WTC11 (cell line): ENCODE data around the gene SELENOV. TPM values are rescaled to one million over a fixed set of nuclear protein-coding genes. Genes with fewer than 3 reads are reported as not detected.

ENCODE experiments used
- ATAC-seq: fragments of 200-7000 bp; cut with Tn5 transposase; 2 replicates; pipeline ENCODE4 v1.10.0; 2021; ENCODE audit warnings: mild to moderate bottlenecking, moderate library complexity
- CTCF ChIA-PET: fragments of 300-600 bp; sonication (Branson Sonifier 250); formaldehyde crosslinking; loops from one replicate; lab custom pipeline; 2021; ENCODE audit warnings: antibody characterized with exemption; lab: Charles Lee
- POLR2A ChIA-PET: fragments of 350-600 bp; sonication (Branson Sonifier 250); formaldehyde crosslinking; loops from one replicate; lab custom pipeline; 2021; ENCODE audit warnings: antibody characterized with exemption; lab: Charles Lee
- DNase-seq: peaks from one replicate; pipeline ENCODE4 v3.0.0; 2021; ENCODE audit warnings: low spot score
- H3K27ac Mint-ChIP-seq: 2 replicates; pipeline ENCODE4 v1.8.0; 2021; ENCODE audit warnings: mixed read lengths
- H3K27me3 Mint-ChIP-seq: 2 replicates; pipeline ENCODE4 v1.8.0; 2021; ENCODE audit warnings: low read depth, mild to moderate bottlenecking, moderate library complexity, mixed read lengths
- H3K36me3 Mint-ChIP-seq: 2 replicates; pipeline ENCODE4 v1.8.0; 2021; ENCODE audit warnings: mixed read lengths
- H3K4me1 Mint-ChIP-seq: 2 replicates; pipeline ENCODE4 v1.8.0; 2022; ENCODE audit warnings: mixed read lengths
- H3K4me3 Mint-ChIP-seq: 2 replicates; pipeline ENCODE4 v1.8.0; 2021; ENCODE audit warnings: mild to moderate bottlenecking, moderate library complexity, mixed read lengths
- H3K9me3 Mint-ChIP-seq: 2 replicates; pipeline ENCODE4 v1.8.0; 2021; ENCODE audit warnings: mixed read lengths
- ATF1 ChIP-seq: sonication (generic); formaldehyde crosslinking; IDR thresholded peaks from 2 replicates; pipeline ENCODE4 v1.8.1; 2023; ENCODE audit warnings: mild to moderate bottlenecking, moderate library complexity, missing genetic modification reagents
- CBFB ChIP-seq: sonication (generic); formaldehyde crosslinking; IDR thresholded peaks from 2 replicates; pipeline ENCODE4 v1.8.1; 2022; ENCODE audit warnings: mild to moderate bottlenecking, low read depth, missing genetic modification reagents
- CDX4 ChIP-seq: fragments of 250-450 bp; sonication (Bioruptor Pico); IDR thresholded peaks from 2 replicates; pipeline ENCODE4 v1.9.0; 2021; ENCODE audit warnings: moderate library complexity, mild to moderate bottlenecking, inconsistent platforms, borderline replicate concordance
- ETV6 ChIP-seq: sonication (generic); formaldehyde crosslinking; IDR thresholded peaks from 2 replicates; pipeline ENCODE4 v1.8.1; 2022; ENCODE audit warnings: mild to moderate bottlenecking, missing genetic modification reagents
- FOXJ3 ChIP-seq: sonication (generic); formaldehyde crosslinking; IDR thresholded peaks from 2 replicates; pipeline ENCODE4 v1.9.0; 2021; ENCODE audit warnings: missing genetic modification reagents, mild to moderate bottlenecking, borderline replicate concordance
- FOXK1 ChIP-seq: sonication (generic); formaldehyde crosslinking; IDR thresholded peaks from 2 replicates; pipeline ENCODE4 v1.8.0; 2022; ENCODE audit warnings: mild to moderate bottlenecking, moderate library complexity, missing genetic modification reagents
- FOXP1 ChIP-seq: sonication (generic); formaldehyde crosslinking; IDR thresholded peaks from 2 replicates; pipeline ENCODE4 v1.8.0; 2022; ENCODE audit warnings: missing genetic modification reagents, mild to moderate bottlenecking, moderate library complexity, borderline replicate concordance
- GABPB1 ChIP-seq: sonication (generic); formaldehyde crosslinking; IDR thresholded peaks from 2 replicates; pipeline ENCODE4 v1.8.1; 2023; ENCODE audit warnings: mild to moderate bottlenecking, missing genetic modification reagents
- GRHL2 ChIP-seq: fragments of 250-450 bp; sonication (Bioruptor Pico); IDR thresholded peaks from 2 replicates; pipeline ENCODE4 v1.8.0; 2022; ENCODE audit warnings: mild to moderate bottlenecking, moderate library complexity; ENCODE audit not compliant: insufficient replicate concordance, severe bottlenecking
- JAZF1 ChIP-seq: fragments of 250-450 bp; sonication (Bioruptor Pico); IDR thresholded peaks from 2 replicates; pipeline ENCODE4 v1.9.0; 2021; ENCODE audit warnings: moderate library complexity, mild to moderate bottlenecking, inconsistent platforms
- KAT7 ChIP-seq: sonication (generic); formaldehyde crosslinking; IDR thresholded peaks from 2 replicates; pipeline ENCODE4 v1.8.1; 2023; ENCODE audit warnings: missing genetic modification reagents, mild to moderate bottlenecking, borderline replicate concordance
- NFE2L1 ChIP-seq: sonication (generic); formaldehyde crosslinking; IDR thresholded peaks from 2 replicates; pipeline ENCODE4 v1.8.1; 2023; ENCODE audit warnings: missing genetic modification reagents
- OVOL2 ChIP-seq: fragments of 250-450 bp; sonication (Bioruptor Pico); IDR thresholded peaks from 2 replicates; pipeline ENCODE4 v1.9.0; 2021; ENCODE audit warnings: mild to moderate bottlenecking, borderline replicate concordance
- PRRX2 ChIP-seq: fragments of 250-450 bp; sonication (Bioruptor Pico); IDR thresholded peaks from 2 replicates; pipeline ENCODE4 v1.8.0; 2021; ENCODE audit warnings: mild to moderate bottlenecking
- RELA ChIP-seq: sonication (generic); formaldehyde crosslinking; IDR thresholded peaks from 2 replicates; pipeline ENCODE4 v1.8.1; 2022; ENCODE audit warnings: missing genetic modification reagents, mild to moderate bottlenecking, borderline replicate concordance
- TEAD1 ChIP-seq: sonication (generic); formaldehyde crosslinking; IDR thresholded peaks from 2 replicates; pipeline ENCODE4 v1.8.0; 2022; ENCODE audit warnings: mild to moderate bottlenecking, missing genetic modification reagents
- ZNF232 ChIP-seq: sonication (generic); formaldehyde crosslinking; IDR thresholded peaks from 2 replicates; pipeline ENCODE4 v1.8.0; 2022; ENCODE audit warnings: mild to moderate bottlenecking, missing genetic modification reagents
- ZNF416 ChIP-seq: fragments of 250-450 bp; sonication (Bioruptor Pico); IDR thresholded peaks from 2 replicates; pipeline ENCODE4 v1.9.0; 2021; ENCODE audit warnings: mild to moderate bottlenecking, inconsistent platforms
- ZNF423 ChIP-seq: fragments of 250-450 bp; sonication (Bioruptor Pico); IDR thresholded peaks from 2 replicates; pipeline ENCODE4 v2.1.2; 2022; ENCODE audit warnings: mild to moderate bottlenecking, moderate library complexity
- total RNA-seq: library from RNA; stranded (reverse); gene quantifications from 3 replicates; pipeline ENCODE4 v1.2.3, GENCODE V29; 2021
- TF ChIP-seq, protein P1 (sequence below): sonication (generic); formaldehyde crosslinking; IDR thresholded peaks from 2 replicates; pipeline ENCODE4 v1.8.0; 2022; ENCODE audit warnings: missing genetic modification reagents
- TF ChIP-seq, protein P2 (sequence below): sonication (generic); formaldehyde crosslinking; IDR thresholded peaks from 2 replicates; pipeline ENCODE4 v1.8.1; 2023; ENCODE audit warnings: mild to moderate bottlenecking, missing genetic modification reagents, moderate library complexity
- TF ChIP-seq, protein P3 (sequence below): fragments of 200-600 bp; IDR thresholded peaks from 2 replicates; pipeline ENCODE4 v1.8.0; 2022; ENCODE audit warnings: antibody characterized with exemption
- TF ChIP-seq, protein P4 (sequence below): sonication (generic); formaldehyde crosslinking; IDR thresholded peaks from 2 replicates; pipeline ENCODE4 v1.8.0; 2022; ENCODE audit warnings: mild to moderate bottlenecking, missing genetic modification reagents

Gene SELENOV
- total RNA-seq, 1 experiment from 2014 or later: 12.6 TPM

GRCh38 chr19:39531834-39532232, 16.9 kb downstream of the SELENOV start:
- Mint-ChIP-seq H3K27me3 (peaks cover 10% of the 10 kb centered on the region), H3K36me3 (no peaks in the 10 kb centered on the region), H3K4me1 (peaks cover 6% of the 10 kb centered on the region), H3K9me3 (no peaks in the 10 kb centered on the region), H3K27ac (no peak overlapping the region), H3K4me3 (peak overlapping the region; percentile 91)
- no peak for ATAC-seq
- CTCF ChIA-PET: interaction anchor here (0.7 to 3.5 kb wide), 19 partner anchors 11 to 140 kb away, joined by 3 to 66 read pairs (median 5); partner anchors contain the start of genes MED29, PAF1, PLEKHG2 and SELENOV
- TF ChIP-seq ZNF416 (CRISPR knock-in tag): no peak
- no peak for DNase-seq
- POLR2A ChIA-PET: interaction anchor here (0.9 to 1.1 kb wide), 2 partner anchors 17 to 58 kb away, joined by 3 to 6 read pairs; partner anchors contain the start of gene SELENOV

- ChIA-PET POLR2A (interaction anchor here (0.9 to 1.1 kb wide), 2 partner anchors 17 to 58 kb away, joined by 3 to 6 read pairs; partner anchors contain the start of gene SELENOV), CTCF (interaction anchor here (0.6 to 3.5 kb wide), 23 partner anchors 10 to 1833 kb away, joined by 3 to 66 read pairs (median 4); partner anchors contain the start of genes MED29, PAF1, PLEKHG2 and RPS16)
- Mint-ChIP-seq H3K4me3 (peak within 1 kb of the TSS; percentile 91), H3K27me3 (peaks cover 10% of the 10 kb centered on the region), H3K27ac (no peak within 1 kb of the TSS), H3K4me1 (peaks cover 6% of the 10 kb centered on the region), H3K36me3 (no peaks in the 10 kb centered on the region), H3K9me3 (no peaks in the 10 kb centered on the region)
- ATAC-seq (peak; percentile 94), DNase-seq (peak; percentile 95)
- TF ChIP-seq, protein P1, sequence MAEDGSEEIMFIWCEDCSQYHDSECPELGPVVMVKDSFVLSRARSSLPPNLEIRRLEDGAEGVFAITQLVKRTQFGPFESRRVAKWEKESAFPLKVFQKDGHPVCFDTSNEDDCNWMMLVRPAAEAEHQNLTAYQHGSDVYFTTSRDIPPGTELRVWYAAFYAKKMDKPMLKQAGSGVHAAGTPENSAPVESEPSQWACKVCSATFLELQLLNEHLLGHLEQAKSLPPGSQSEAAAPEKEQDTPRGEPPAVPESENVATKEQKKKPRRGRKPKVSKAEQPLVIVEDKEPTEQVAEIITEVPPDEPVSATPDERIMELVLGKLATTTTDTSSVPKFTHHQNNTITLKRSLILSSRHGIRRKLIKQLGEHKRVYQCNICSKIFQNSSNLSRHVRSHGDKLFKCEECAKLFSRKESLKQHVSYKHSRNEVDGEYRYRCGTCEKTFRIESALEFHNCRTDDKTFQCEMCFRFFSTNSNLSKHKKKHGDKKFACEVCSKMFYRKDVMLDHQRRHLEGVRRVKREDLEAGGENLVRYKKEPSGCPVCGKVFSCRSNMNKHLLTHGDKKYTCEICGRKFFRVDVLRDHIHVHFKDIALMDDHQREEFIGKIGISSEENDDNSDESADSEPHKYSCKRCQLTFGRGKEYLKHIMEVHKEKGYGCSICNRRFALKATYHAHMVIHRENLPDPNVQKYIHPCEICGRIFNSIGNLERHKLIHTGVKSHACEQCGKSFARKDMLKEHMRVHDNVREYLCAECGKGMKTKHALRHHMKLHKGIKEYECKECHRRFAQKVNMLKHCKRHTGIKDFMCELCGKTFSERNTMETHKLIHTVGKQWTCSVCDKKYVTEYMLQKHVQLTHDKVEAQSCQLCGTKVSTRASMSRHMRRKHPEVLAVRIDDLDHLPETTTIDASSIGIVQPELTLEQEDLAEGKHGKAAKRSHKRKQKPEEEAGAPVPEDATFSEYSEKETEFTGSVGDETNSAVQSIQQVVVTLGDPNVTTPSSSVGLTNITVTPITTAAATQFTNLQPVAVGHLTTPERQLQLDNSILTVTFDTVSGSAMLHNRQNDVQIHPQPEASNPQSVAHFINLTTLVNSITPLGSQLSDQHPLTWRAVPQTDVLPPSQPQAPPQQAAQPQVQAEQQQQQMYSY (CRISPR knock-in tag): no peak
- TF ChIP-seq PRRX2 (CRISPR knock-in tag) (no peak), GABPB1 (CRISPR knock-in tag) (peak; percentile 43; the same call in 1 of the 2 replicates), ZNF423 (CRISPR knock-in tag) (no peak), FOXK1 (CRISPR knock-in tag) (peak; percentile 65), ATF1 (CRISPR knock-in tag) (0 out of 2 replicates have a peak, but pooled peaks have one; percentile 75), NFE2L1 (no peak; the same call in 1 of the 2 replicates), FOXJ3 (no peak), OVOL2 (CRISPR knock-in tag) (no peak), KAT7 (CRISPR knock-in tag) (peak; percentile 81; the same call in 1 of the 2 replicates), JAZF1 (no peak), FOXP1 (CRISPR knock-in tag) (peak; percentile 28; the same call in 1 of the 2 replicates), CDX4 (no peak), TEAD1 (CRISPR knock-in tag) (no peak), RELA (CRISPR knock-in tag) (peak; percentile 52; the same call in 1 of the 2 replicates), CBFB (0 out of 2 replicates have a peak, but pooled peaks have one; percentile 66), ETV6 (CRISPR knock-in tag) (peak; percentile 67; the same call in 1 of the 2 replicates), ZNF232 (CRISPR knock-in tag) (peak; percentile 53; the same call in 1 of the 2 replicates), GRHL2 (no peak)
- TF ChIP-seq, protein P2, sequence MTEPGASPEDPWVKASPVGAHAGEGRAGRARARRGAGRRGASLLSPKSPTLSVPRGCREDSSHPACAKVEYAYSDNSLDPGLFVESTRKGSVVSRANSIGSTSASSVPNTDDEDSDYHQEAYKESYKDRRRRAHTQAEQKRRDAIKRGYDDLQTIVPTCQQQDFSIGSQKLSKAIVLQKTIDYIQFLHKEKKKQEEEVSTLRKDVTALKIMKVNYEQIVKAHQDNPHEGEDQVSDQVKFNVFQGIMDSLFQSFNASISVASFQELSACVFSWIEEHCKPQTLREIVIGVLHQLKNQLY (CRISPR knock-in tag): no peak
- TF ChIP-seq, protein P3, sequence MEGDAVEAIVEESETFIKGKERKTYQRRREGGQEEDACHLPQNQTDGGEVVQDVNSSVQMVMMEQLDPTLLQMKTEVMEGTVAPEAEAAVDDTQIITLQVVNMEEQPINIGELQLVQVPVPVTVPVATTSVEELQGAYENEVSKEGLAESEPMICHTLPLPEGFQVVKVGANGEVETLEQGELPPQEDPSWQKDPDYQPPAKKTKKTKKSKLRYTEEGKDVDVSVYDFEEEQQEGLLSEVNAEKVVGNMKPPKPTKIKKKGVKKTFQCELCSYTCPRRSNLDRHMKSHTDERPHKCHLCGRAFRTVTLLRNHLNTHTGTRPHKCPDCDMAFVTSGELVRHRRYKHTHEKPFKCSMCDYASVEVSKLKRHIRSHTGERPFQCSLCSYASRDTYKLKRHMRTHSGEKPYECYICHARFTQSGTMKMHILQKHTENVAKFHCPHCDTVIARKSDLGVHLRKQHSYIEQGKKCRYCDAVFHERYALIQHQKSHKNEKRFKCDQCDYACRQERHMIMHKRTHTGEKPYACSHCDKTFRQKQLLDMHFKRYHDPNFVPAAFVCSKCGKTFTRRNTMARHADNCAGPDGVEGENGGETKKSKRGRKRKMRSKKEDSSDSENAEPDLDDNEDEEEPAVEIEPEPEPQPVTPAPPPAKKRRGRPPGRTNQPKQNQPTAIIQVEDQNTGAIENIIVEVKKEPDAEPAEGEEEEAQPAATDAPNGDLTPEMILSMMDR: peak; percentile 95
- TF ChIP-seq, protein P4, sequence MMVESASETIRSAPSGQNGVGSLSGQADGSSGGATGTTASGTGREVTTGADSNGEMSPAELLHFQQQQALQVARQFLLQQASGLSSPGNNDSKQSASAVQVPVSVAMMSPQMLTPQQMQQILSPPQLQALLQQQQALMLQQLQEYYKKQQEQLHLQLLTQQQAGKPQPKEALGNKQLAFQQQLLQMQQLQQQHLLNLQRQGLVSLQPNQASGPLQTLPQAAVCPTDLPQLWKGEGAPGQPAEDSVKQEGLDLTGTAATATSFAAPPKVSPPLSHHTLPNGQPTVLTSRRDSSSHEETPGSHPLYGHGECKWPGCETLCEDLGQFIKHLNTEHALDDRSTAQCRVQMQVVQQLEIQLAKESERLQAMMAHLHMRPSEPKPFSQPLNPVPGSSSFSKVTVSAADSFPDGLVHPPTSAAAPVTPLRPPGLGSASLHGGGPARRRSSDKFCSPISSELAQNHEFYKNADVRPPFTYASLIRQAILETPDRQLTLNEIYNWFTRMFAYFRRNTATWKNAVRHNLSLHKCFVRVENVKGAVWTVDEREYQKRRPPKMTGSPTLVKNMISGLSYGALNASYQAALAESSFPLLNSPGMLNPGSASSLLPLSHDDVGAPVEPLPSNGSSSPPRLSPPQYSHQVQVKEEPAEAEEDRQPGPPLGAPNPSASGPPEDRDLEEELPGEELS (CRISPR knock-in tag): peak; percentile 72; the same call in 1 of the 2 replicates
Measured at GRCh38 chr19:39532233-39533002, 17.5 kb downstream of the SELENOV start, which contains the start of gene EID2B. Gene EID2B (minus strand): TSS chr19:39532852. CDS start chr19:39532802, 50 bp downstream.
